LNCaP clone FGC (cell line): ENCODE data around the gene KIF18B.
A peak's percentile ranks its signal among the peaks of the same experiment; 100 is the strongest.
"Not testable (repeated sequence)": the region's sequence is repeated elsewhere in the genome, so short reads cannot be mapped to it uniquely, and the experiment has no call there.

ENCODE experiments used
- DNase-seq: peaks from one replicate; pipeline ENCODE4 v3.0.0-alpha.2; 2011; ENCODE audit warnings: low read depth
- H3K4me3 ChIP-seq: 2 replicates; pipeline ENCODE4 v1.5.1; 2011; ENCODE audit warnings: mild to moderate bottlenecking, low read depth, low read length, control low read depth
- TF ChIP-seq, protein P1 (sequence below): IDR thresholded peaks from 2 replicates; pipeline ENCODE4 v1.5.1; 2012; ENCODE audit warnings: mild to moderate bottlenecking; ENCODE audit not compliant: control insufficient read depth, insufficient read depth; ENCODE audit errors: extremely low read depth

KIF18B gene

DNA sequence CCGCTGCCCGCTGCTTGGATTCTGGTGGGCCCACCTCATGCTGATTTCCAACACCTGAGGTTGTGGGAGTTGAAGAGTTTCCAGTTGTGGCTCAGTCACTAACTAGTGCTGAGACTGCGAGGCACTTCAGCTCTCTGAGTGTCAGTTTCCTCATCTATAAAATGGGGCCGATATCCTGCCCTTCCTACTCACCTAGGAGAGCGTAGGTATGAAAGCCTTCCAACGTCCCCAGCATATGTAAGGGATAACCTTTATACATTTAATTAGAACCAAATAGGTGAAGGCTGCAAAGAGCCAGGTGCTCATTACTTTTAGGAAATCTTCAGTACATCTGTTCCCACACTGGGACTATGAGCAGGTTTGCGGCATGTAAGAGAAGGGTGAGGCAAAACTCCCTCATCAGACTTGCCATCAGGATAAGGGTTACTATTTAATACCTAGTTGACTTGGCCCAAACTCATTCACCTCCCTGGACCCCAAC, 782 bp upstream of the KIF18B start:
- no peak for DNase-seq
- peak overlapping the region; percentile 98 for H3K4me3 ChIP-seq
- TF ChIP-seq, protein P1, sequence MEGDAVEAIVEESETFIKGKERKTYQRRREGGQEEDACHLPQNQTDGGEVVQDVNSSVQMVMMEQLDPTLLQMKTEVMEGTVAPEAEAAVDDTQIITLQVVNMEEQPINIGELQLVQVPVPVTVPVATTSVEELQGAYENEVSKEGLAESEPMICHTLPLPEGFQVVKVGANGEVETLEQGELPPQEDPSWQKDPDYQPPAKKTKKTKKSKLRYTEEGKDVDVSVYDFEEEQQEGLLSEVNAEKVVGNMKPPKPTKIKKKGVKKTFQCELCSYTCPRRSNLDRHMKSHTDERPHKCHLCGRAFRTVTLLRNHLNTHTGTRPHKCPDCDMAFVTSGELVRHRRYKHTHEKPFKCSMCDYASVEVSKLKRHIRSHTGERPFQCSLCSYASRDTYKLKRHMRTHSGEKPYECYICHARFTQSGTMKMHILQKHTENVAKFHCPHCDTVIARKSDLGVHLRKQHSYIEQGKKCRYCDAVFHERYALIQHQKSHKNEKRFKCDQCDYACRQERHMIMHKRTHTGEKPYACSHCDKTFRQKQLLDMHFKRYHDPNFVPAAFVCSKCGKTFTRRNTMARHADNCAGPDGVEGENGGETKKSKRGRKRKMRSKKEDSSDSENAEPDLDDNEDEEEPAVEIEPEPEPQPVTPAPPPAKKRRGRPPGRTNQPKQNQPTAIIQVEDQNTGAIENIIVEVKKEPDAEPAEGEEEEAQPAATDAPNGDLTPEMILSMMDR, result no peak

DNA sequence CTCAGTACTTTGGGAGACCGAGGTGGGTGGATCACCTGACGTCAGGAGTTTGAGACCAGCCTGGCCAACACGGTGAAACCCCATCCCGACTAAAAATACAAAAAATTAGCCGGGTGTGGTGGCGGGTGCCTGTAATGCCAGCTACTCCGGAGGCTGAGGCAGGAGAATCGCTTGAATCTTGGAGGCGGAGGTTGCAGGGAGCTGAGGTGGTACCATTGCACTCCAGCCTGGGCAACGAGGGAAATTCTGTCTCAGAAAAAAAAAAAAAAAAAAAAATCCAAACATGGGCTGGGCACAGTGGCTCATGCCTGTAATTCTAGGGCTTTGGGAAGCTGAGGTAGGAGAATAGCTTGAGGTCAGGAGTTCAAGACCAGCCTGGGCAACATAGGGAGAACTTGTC, 1.9 kb downstream of the KIF18B start:
- not testable (repeated sequence) for DNase-seq, H3K4me3 ChIP-seq

DNA sequence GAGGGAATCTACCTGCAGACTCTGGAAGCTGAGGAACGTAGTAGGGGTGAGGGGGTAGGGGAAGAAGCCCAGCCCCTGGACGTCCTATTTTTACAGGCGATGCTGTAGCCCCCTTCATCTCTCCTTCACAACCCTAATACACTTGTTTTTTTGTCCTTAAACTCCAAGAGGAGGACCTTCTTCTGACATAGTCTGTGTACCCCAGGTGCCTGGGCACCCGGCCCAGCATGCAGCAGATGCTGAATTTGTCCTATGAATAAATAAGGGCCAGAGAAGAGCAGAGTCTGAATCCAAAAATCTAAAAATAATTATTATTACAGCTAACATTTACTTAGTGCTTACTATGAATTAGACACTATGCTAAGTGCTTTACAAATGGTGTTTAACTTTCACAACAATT, 5.1 kb downstream of the KIF18B start:
- no peak overlapping the region for H3K4me3 ChIP-seq
- TF ChIP-seq, protein P1, result no peak
- no peak for DNase-seq

DNA sequence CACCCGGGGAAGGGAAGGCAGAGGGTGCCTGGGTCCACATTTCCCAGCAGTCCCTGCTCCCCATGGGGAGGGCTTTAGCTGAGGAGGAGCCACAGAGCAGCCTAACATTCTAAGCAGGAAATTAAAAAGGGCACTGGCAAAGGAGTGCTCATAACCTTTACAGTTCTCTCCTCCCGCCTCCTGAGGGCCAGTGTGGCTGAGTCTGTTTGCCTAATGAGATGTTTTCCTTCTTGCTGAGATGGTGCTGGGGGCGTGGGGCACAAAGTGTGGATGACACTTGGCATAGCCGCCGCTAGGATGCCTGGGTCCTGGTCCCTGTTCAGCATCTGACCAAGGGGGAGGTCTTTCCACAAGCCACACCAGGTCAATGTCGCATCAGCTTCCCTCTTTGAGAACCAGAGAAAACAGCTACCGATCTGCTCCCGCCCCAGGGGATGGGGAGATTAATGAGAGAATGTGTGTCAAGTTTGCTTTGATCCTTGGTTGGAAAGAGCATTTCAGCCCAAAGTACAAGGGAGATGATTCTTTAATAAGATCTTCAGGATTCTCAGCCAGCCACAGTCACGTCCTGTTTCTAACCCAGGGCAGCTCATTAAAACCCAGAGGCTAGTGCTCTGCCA, 5.8 kb downstream of the KIF18B start:
- TF ChIP-seq, protein P1, result no peak
- DNase-seq, result no peak
- H3K4me3 ChIP-seq, result no peak overlapping the region

DNA sequence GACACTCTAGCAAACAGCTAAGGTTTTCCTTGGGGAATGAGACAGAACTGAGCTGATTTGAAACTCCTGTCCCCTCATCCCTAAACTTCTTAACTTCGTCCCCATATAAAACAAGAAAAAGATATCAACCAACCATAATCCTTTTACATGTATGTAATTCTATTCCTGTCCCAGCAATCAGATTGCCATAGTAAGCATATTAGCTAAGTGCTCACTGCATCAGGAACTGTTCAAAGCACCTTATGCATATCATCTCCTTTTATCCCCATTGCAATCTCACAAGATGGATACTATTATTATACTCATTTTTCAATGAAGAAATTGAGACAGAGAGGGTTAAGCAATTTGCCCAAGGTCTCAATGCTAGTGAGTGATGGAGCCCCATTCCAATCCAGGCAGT, 6.8 kb downstream of the KIF18B start:
- H3K4me3 ChIP-seq, result no peak overlapping the region
- DNase-seq, result no peak
- TF ChIP-seq, protein P1, result no peak

DNA sequence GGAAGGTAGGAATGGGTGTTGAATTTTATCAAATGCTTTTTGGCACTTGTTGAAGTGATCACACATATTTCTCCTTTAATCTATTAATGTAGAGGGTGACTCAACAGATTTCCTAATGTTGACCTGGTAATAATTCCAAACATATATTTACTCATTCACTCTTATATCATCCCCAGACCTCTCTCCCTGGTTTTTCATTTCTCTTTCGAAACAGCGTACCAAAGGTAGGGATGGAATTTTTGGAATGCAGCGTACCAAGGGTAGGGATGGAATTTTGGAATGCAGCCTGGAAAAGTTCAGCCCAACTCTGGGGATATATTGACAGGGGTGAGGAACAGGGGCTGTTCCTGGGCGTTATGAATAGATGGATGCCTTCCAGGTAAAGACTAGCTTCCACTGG, 7.3 kb downstream of the KIF18B start:
- H3K4me3 ChIP-seq, result no peak overlapping the region
- DNase-seq, result no peak
- TF ChIP-seq, protein P1, result no peak

DNA sequence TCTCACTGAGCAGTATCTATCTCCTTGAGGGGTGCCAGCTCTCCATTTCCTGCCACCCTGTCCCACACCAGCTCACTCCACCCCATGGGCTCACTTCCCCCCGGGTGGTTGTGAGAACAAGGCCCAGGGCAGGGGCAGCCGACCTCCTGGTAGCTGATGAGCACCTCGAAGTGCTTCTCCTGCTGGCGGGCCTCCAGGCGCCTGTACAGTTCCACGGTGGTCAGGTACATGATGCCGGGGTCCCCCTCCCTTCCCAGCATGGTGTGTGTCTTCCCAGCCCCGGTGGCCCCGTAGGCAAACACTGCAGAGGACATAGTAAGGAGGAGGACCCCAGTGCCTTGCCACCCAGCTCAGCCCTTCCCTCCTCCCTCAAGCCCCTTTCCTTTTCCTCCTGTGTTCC, 12.5 kb downstream of the KIF18B start:
- DNase-seq, result no peak
- TF ChIP-seq, protein P1, result no peak
- H3K4me3 ChIP-seq, result no peak overlapping the region
